ENCODE data around the gene AMT.

- TF ChIP-seq CTCF (conservative IDR thresholded peaks at IDR 0.05; ENCODE audit: low read depth, low read length) (no peak), EZH2 (IDR thresholded peaks at IDR 0.05; ENCODE audit: borderline replicate concordance, low read depth, low read length, poor library complexity, severe bottlenecking) (no peak)
Observed at GRCh38 chr3:49411535-49411967, 10.7 kb downstream of the AMT start.

Measured in A673 (cell line).